Chondrocyte (in vitro differentiated cells): ENCODE results near the gene LDHD. TPM values are rescaled to one million over a fixed set of nuclear protein-coding genes. Genes with fewer than 3 reads are reported as not detected.

Experiments used
- DNase-seq: peaks from one replicate; pipeline ENCODE4 v3.0.0; 2021; ENCODE audit warnings: mixed read lengths, low spot score
- H3K27ac Mint-ChIP-seq: one replicate; pipeline ENCODE4 v1.8.0; 2021; ENCODE audit warnings: mild to moderate bottlenecking, moderate library complexity, mixed read lengths; ENCODE audit not compliant: unreplicated experiment
- H3K27me3 Mint-ChIP-seq: 2 replicates; pipeline ENCODE4 v1.8.0; 2021; ENCODE audit warnings: low read depth, mixed read lengths
- H3K36me3 Mint-ChIP-seq: 2 replicates; pipeline ENCODE4 v1.8.0; 2021; ENCODE audit warnings: low read depth, mixed read lengths
- H3K4me1 Mint-ChIP-seq: 2 replicates; pipeline ENCODE4 v1.8.0; 2021; ENCODE audit warnings: low read depth, mild to moderate bottlenecking, mixed read lengths
- H3K4me3 Mint-ChIP-seq: one replicate; pipeline ENCODE4 v1.8.0; 2021; ENCODE audit warnings: mild to moderate bottlenecking, moderate library complexity, mixed read lengths; ENCODE audit not compliant: unreplicated experiment
- H3K9me3 Mint-ChIP-seq: 2 replicates; pipeline ENCODE4 v1.8.0; 2021; ENCODE audit warnings: low read depth, mixed read lengths
- total RNA-seq: library from RNA; stranded (reverse); gene quantifications from 3 replicates; pipeline ENCODE4 v1.2.1, GENCODE V29; 2021
- TF ChIP-seq, protein P1 (sequence below): fragments of 200-600 bp; sonication (generic); IDR thresholded peaks from 2 replicates; pipeline ENCODE4 v1.5.0; 2021; ENCODE audit warnings: antibody characterized with exemption, mild to moderate bottlenecking, moderate library complexity

The LDHD gene
- total RNA-seq, 1 donor from 2014 or later: 2.3 TPM

DNA sequence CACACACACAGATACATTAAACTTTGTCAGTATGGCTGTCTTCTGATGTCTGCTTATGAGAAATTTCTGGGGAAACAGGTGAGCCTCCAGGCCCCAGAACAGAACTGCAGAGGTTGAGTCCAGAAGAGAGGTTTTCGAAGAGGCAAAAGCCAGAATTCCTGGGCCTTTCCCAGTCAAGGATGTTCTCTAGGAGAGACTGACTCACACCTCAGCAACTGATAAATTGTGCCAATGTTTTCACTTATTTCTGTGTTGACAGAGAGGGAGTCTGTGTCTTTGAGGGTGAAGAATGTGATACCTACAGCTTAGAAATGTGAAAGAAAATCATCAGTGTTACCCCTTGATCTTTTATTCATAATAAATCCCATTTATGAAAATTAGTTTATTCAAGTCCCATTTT lies 30.3 kb downstream of the LDHD start:
- Mint-ChIP-seq H3K27me3 (no peaks in the 10 kb centered on the region), H3K27ac (peak overlapping the region; percentile 24), H3K4me3 (no peak overlapping the region), H3K4me1 (peaks cover 24% of the 10 kb centered on the region), H3K9me3 (no peaks in the 10 kb centered on the region), H3K36me3 (no peaks in the 10 kb centered on the region)
- TF ChIP-seq, protein P1, sequence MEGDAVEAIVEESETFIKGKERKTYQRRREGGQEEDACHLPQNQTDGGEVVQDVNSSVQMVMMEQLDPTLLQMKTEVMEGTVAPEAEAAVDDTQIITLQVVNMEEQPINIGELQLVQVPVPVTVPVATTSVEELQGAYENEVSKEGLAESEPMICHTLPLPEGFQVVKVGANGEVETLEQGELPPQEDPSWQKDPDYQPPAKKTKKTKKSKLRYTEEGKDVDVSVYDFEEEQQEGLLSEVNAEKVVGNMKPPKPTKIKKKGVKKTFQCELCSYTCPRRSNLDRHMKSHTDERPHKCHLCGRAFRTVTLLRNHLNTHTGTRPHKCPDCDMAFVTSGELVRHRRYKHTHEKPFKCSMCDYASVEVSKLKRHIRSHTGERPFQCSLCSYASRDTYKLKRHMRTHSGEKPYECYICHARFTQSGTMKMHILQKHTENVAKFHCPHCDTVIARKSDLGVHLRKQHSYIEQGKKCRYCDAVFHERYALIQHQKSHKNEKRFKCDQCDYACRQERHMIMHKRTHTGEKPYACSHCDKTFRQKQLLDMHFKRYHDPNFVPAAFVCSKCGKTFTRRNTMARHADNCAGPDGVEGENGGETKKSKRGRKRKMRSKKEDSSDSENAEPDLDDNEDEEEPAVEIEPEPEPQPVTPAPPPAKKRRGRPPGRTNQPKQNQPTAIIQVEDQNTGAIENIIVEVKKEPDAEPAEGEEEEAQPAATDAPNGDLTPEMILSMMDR: no peak
- no peak for DNase-seq

DNA sequence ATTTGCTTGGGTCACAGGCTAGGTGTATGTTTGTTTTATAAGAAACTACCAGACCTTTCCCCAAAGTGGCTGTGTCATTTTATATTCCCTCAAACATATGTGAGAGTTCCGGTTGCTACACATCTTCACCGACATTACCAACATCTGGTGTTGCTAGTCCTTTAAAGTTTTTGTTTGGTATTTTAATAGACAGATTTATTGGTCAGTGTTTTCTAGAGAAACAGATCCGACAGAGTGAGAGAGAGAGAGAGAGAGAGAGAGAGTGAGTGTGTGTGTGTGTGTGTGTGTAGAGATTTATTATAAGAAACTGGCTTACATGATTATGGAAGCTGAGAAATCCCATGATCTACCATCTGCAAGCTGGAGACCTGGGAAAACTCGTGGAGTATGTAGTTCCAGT lies 31.0 kb downstream of the LDHD start:
- no peaks in the 10 kb centered on the region for H3K9me3 Mint-ChIP-seq
- no peak overlapping the region for H3K27ac Mint-ChIP-seq
- no peak overlapping the region for H3K4me3 Mint-ChIP-seq
- no peak for DNase-seq
- H3K27me3 Mint-ChIP-seq: no peaks in the 10 kb centered on the region
- no peaks in the 10 kb centered on the region for H3K36me3 Mint-ChIP-seq
- peaks cover 26% of the 10 kb centered on the region for H3K4me1 Mint-ChIP-seq
- TF ChIP-seq, protein P1: no peak

DNA sequence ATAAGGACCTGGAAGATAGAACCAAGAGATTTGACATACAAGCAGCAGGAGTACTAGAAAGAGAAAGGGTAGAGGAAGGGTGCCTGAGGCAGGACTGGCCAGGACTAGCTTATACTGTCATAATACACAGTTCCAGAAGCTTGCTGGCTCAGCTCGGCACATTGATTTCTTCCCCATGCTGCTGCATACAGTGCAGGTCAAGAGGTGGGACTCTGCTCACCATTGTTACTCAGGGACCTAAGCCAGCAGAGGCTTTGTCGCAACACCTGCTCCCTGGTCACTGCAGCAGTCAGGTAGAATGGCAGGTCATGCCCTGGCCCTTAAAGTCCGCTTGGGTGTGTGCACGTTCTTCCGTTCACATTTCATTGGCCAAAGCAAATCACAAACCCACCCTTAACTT lies 32.8 kb downstream of the LDHD start:
- TF ChIP-seq, protein P1: no peak
- H3K9me3 Mint-ChIP-seq: no peaks in the 10 kb centered on the region
- no peaks in the 10 kb centered on the region for H3K27me3 Mint-ChIP-seq
- no peak overlapping the region for H3K4me3 Mint-ChIP-seq
- peaks cover 40% of the 10 kb centered on the region for H3K4me1 Mint-ChIP-seq
- H3K36me3 Mint-ChIP-seq: no peaks in the 10 kb centered on the region
- no peak for DNase-seq
- no peak overlapping the region for H3K27ac Mint-ChIP-seq

DNA sequence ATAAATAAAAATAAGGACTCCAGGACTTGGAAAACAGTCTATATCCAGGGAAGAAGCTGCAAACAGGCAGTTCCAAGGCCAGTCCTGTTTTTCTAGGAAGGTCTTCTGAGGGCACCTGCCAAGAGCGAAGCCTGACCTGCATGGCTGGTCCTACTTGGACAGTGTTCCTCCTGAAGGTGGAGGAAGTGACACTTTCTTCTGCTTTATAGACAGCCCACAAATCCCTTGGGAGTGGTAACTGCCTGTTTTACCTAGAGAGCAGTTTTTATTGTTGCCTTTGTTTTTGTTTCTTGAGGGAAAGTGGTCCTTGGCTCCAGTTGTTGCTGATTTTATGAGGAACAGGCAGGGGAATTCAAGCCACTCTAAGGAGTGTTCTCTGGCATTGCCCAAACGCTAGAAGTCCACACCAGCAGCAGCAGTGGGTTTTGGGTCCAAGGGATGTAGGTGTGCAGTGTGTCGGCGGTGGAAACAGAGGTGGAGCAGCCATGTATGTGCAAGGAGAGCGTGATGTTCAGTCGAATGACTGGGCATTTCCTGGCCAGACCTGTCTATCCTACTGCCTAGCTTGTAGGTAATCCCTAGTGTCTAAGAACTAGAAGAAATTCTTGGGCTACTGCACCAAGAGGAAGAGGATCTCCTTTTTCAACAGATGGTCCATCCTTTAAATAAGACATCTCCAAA lies 35.3 kb downstream of the LDHD start:
- DNase-seq: no peak
- H3K4me1 Mint-ChIP-seq: peaks cover 24% of the 10 kb centered on the region
- H3K27me3 Mint-ChIP-seq: no peaks in the 10 kb centered on the region
- H3K36me3 Mint-ChIP-seq: peaks cover 2% of the 10 kb centered on the region
- TF ChIP-seq, protein P1: no peak
- no peak overlapping the region for H3K27ac Mint-ChIP-seq
- peaks cover 3% of the 10 kb centered on the region for H3K9me3 Mint-ChIP-seq
- H3K4me3 Mint-ChIP-seq: no peak overlapping the region

DNA sequence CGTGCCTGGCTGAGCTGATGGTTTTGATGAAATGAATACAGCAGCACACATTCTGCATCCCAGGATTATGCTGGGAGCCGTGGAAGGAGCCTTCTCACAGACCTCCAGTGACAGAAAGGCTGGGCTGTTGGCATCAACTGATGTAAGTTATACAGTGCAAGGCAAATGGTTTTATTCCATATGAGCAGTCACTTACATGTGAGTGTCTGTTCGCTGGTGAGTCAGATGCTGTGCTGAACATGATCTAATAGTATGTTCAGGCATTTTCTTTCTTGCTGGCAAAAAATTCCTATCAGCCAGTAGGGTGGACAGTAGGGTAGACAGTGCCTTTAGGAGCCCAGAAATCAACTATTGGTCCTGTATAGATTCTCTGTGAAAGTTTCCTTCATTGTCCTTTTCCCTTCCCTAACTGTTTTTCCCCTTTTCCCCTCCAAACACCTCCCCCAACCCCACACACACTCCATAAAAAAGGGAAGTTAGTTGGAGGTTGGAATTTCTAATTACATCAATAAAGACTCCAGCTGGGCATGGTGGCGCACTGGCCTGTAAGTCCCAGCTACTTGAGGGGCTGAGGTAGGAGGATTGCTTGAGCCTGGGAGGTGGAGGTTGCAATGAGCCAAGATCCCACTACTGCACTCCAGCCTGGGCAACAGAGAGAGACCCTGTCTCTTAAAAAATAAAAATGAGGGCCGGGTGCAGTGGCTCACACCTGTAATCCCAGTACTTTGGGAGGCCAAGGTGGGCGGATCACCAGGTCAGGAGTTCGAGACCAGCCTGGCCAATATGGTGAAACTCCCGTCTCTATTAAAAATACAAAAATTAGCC lies 36.2 kb downstream of the LDHD start:
- Mint-ChIP-seq H3K27me3 (no peaks in the 10 kb centered on the region), H3K4me3 (no peak overlapping the region), H3K4me1 (peaks cover 20% of the 10 kb centered on the region), H3K36me3 (peaks cover 2% of the 10 kb centered on the region), H3K27ac (peak overlapping the region; percentile 88), H3K9me3 (peaks cover 3% of the 10 kb centered on the region)
- TF ChIP-seq, protein P1: no peak
- no peak for DNase-seq
